GM12801 (cell line): ENCODE data around the gene NR2F1.

Source experiments
- CTCF ChIP-seq: IDR thresholded peaks from one replicate; pipeline ENCODE4 v1.5.1; 2011; ENCODE audit warnings: control low read depth; ENCODE audit not compliant: insufficient read length; ENCODE audit errors: extremely low read depth

The NR2F1 gene

GRCh38 chr5:93607367-93608258 is 24.6 kb downstream of the NR2F1 start:
- no peak for TF ChIP-seq CTCF

DNA sequence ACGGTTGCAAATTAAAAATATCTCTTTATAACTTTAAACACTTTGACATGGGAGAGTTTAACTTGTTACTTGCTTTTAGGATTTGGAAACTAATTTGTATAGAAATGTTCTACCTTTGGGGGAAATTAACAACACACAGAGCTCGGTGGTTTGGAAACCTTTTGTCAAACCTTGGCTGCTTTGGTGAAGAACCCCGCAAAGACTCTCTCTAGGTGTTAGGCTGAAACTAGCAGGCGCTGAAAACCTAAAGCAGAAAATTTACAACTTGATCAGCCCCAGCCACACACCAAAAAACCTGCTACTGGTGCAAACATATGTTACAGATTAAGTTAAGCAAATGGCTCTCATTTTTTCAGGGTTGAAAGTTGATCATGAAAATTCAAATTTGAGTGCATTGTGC is 25.8 kb downstream of the NR2F1 start:
- TF ChIP-seq CTCF: no peak

GRCh38 chr5:93609762-93610161 is 26.7 kb downstream of the NR2F1 start:
- no peak for TF ChIP-seq CTCF

- no peak for TF ChIP-seq CTCF
Observed at GRCh38 chr5:93610581-93611272, 27.7 kb downstream of the NR2F1 start.

- TF ChIP-seq CTCF: no peak
Observed at GRCh38 chr5:93611273-93611975, 28.4 kb downstream of the NR2F1 start.

DNA sequence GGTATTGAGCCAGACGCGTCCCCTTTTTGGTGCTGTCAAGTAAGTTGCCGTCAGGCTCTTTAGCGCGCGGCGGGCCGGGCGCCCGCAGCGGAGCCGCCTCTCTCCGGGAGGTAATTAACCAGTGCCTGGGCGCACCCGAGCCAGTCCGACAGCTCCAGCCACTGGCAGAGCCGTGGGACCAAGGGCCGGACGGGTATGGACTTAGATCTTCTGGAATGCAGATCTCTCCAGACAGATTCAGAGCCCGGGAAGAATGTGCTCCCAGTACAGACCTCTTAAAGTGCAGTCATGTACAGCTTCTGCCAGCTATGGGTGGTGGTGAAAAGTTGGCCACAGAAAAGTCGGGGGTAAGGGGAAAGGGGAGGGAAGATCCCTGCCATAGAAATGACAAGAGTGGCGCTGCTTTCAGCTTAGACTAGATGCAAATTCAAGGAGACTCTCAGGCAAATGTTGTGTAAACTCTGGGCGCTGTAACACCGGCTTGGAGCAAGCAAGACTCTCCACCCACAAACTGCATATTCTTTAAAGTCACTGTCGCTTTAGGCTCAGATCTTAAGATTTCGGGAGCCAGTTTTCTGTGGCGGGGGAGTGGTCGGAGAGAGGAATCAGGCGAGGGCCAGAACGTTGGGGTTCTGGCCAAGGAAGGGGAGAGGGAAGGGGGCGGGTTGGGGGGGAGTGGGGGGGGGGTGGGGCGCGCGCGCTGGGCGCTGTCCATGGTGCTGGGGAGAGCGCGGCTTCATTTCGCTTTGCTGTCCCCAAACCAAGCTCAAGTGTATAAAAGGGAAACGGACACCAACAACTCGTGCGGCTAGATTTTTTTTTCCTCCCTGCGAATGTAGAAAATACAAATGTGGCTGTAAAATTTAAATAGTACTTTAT is 29.2 kb downstream of the NR2F1 start:
- no peak for TF ChIP-seq CTCF
